IMR-90 (cell line): ENCODE measurements around the gene SLC9A3.

Source experiments
- CTCF ChIP-seq: conservative IDR thresholded peaks from 2 replicates; pipeline ENCODE4 v1.5.1; 2012; ENCODE audit warnings: mild to moderate bottlenecking, low read depth, low read length, improper control_type of control experiment
- MXI1 ChIP-seq: IDR thresholded peaks from 2 replicates; pipeline ENCODE4 v1.6.1; 2012; ENCODE audit warnings: low read depth, mild to moderate bottlenecking, low read length, moderate library complexity, borderline replicate concordance
- POLR2A ChIP-seq: IDR thresholded peaks from 2 replicates; pipeline ENCODE4 v1.6.1; 2012; ENCODE audit warnings: mild to moderate bottlenecking, low read depth, low read length
- RCOR1 ChIP-seq: IDR thresholded peaks from 2 replicates; pipeline ENCODE4 v1.6.1; 2012; ENCODE audit warnings: mild to moderate bottlenecking, low read length, improper control_type of control experiment; ENCODE audit not compliant: insufficient replicate concordance

- no peak for TF ChIP-seq RCOR1
- TF ChIP-seq CTCF: no peak
- no peak for TF ChIP-seq POLR2A
- TF ChIP-seq MXI1: no peak
Measured at GRCh38 chr5:422323-423232, 101.7 kb downstream of the SLC9A3 start.
